Mesenchymal stem cell (in vitro differentiated cells and primary cell): ENCODE results near the gene VPS37B.
A peak's percentile ranks its signal among the peaks of the same experiment; 100 is the strongest.
"Not testable (repeated sequence)": the region's sequence is repeated elsewhere in the genome, so short reads cannot be mapped to it uniquely, and the experiment has no call there.

Source experiments
- DNase-seq: peaks from one replicate; pipeline ENCODE4 v3.0.0-alpha.2; 2013
- H2AFZ ChIP-seq: one replicate; pipeline ENCODE4 v1.6.1; 2013; ENCODE audit warnings: low read depth, mild to moderate bottlenecking, control low read depth, inconsistent platforms, low read length, moderate library complexity
- H2AK5ac ChIP-seq: 2 replicates; pipeline ENCODE4 v1.6.1; 2013; ENCODE audit warnings: low read length, moderate library complexity, mild to moderate bottlenecking, inconsistent platforms; ENCODE audit not compliant: severe bottlenecking
- H2BK120ac ChIP-seq: one replicate; pipeline ENCODE4 v1.6.1; 2013; ENCODE audit warnings: low read depth, mild to moderate bottlenecking, inconsistent platforms, low read length, moderate library complexity
- H2BK12ac ChIP-seq, 2 experiments: one replicate each; pipeline ENCODE4 v1.6.1; 2013; ENCODE audit warnings: inconsistent platforms in 2 of 2, low read length in 2 of 2, mild to moderate bottlenecking in 2 of 2, moderate library complexity in 2 of 2, control low read depth in 1 of 2
- H2BK15ac ChIP-seq: one replicate; pipeline ENCODE4 v1.6.1; 2013; ENCODE audit warnings: mild to moderate bottlenecking, low read depth, inconsistent platforms; ENCODE audit not compliant: poor library complexity, severe bottlenecking
- H2BK5ac ChIP-seq: 2 replicates; pipeline ENCODE4 v1.6.1; 2013; ENCODE audit warnings: low read depth, mild to moderate bottlenecking, low read length, control low read depth, inconsistent platforms; ENCODE audit not compliant: poor library complexity, severe bottlenecking
- H3K14ac ChIP-seq, 2 experiments: one replicate each; pipeline ENCODE4 v1.6.1; 2013; ENCODE audit warnings: inconsistent platforms in 2 of 2, low read length in 2 of 2, control low read depth in 1 of 2, mild to moderate bottlenecking in 1 of 2, moderate library complexity in 1 of 2
- H3K18ac ChIP-seq, 2 experiments: one replicate each; pipeline ENCODE4 v1.6.1; 2013; ENCODE audit warnings: inconsistent platforms in 2 of 2, low read length in 2 of 2, control low read depth in 1 of 2, low read depth in 1 of 2, mild to moderate bottlenecking in 1 of 2
- H3K23ac ChIP-seq, 2 experiments: one replicate each; pipeline ENCODE4 v1.6.1; 2013; ENCODE audit warnings: inconsistent platforms in 2 of 2, low read length in 2 of 2, mild to moderate bottlenecking in 2 of 2, moderate library complexity in 2 of 2, control low read depth in 1 of 2
- H3K27ac ChIP-seq: 2 replicates; pipeline ENCODE4 v1.5.1; 2013; ENCODE audit warnings: mild to moderate bottlenecking, moderate library complexity, low read length, control low read depth, inconsistent platforms; ENCODE audit not compliant: poor library complexity, severe bottlenecking
- H3K27me3 ChIP-seq, 2 experiments: 2 replicates each; pipeline versions ENCODE4 v1.6.1 to v1.7.0; 2013; ENCODE audit warnings: low read length in 2 of 2, mild to moderate bottlenecking in 2 of 2, moderate library complexity in 2 of 2, control low read depth in 1 of 2, inconsistent platforms in 1 of 2; ENCODE audit not compliant: control insufficient read depth in 1 of 2, insufficient read depth in 1 of 2
- H3K36me3 ChIP-seq, 2 experiments: 2 replicates each; pipeline versions ENCODE4 v1.6.1 to v1.7.0; 2013; ENCODE audit warnings: low read length in 2 of 2, control low read depth in 1 of 2, inconsistent platforms in 1 of 2, low read depth in 1 of 2, mild to moderate bottlenecking in 1 of 2; ENCODE audit not compliant: insufficient read depth in 2 of 2, control insufficient read depth in 1 of 2
- H3K4ac ChIP-seq, 2 experiments: one replicate each; pipeline ENCODE4 v1.6.1; 2013; ENCODE audit warnings: inconsistent platforms in 2 of 2, low read length in 2 of 2, mild to moderate bottlenecking in 2 of 2, moderate library complexity in 2 of 2, control low read depth in 1 of 2, low read depth in 1 of 2
- H3K4me1 ChIP-seq: 2 replicates; pipeline ENCODE4 v1.6.1; 2013; ENCODE audit warnings: low read depth, low read length, control low read depth; ENCODE audit not compliant: control insufficient read depth, insufficient read depth
- H3K4me2 ChIP-seq: 2 replicates; pipeline ENCODE4 v1.6.1; 2013; ENCODE audit warnings: low read length, mild to moderate bottlenecking, inconsistent platforms; ENCODE audit not compliant: poor library complexity, severe bottlenecking
- H3K4me3 ChIP-seq, 2 experiments: 2 replicates each; pipeline versions ENCODE4 v1.5.1 to v1.7.0; 2013; ENCODE audit warnings: low read length in 2 of 2, mild to moderate bottlenecking in 2 of 2, control low read depth in 1 of 2, low read depth in 1 of 2; ENCODE audit not compliant: insufficient read depth in 1 of 2
- H3K79me1 ChIP-seq: replicated peaks from 2 replicates; pipeline ENCODE4 v1.6.1; 2013; ENCODE audit warnings: mild to moderate bottlenecking, control low read depth, low read length, inconsistent platforms; ENCODE audit not compliant: poor library complexity, severe bottlenecking
- H3K9ac ChIP-seq: 2 replicates; pipeline ENCODE4 v1.7.0; 2013; ENCODE audit warnings: mild to moderate bottlenecking, low read length, moderate library complexity
- H3K9me3 ChIP-seq: 2 replicates; pipeline ENCODE4 v1.7.0; 2013; ENCODE audit warnings: mild to moderate bottlenecking, low read length; ENCODE audit not compliant: control insufficient read depth
- H4K8ac ChIP-seq: one replicate; pipeline ENCODE4 v1.6.1; 2013; ENCODE audit warnings: inconsistent platforms, mild to moderate bottlenecking, low read length, moderate library complexity
- H4K91ac ChIP-seq: one replicate; pipeline ENCODE4 v1.6.1; 2013; ENCODE audit warnings: mild to moderate bottlenecking, low read length, inconsistent platforms
- WGBS: methylation state at CpG from one replicate; pipeline ENCODE4 v1.1.7; 2013; ENCODE audit warnings: mixed read lengths; 5-methylcytosine and 5-hydroxymethylcytosine counted together

Gene VPS37B

GRCh38 chr12:122893208-122894153, 2.4 kb downstream of the VPS37B start:
- no peak overlapping the region for H2BK5ac ChIP-seq
- no peak overlapping the region for H2AK5ac ChIP-seq
- H3K4me3 ChIP-seq, result peak overlapping the region in 1 of 2 experiments; percentile 93
- WGBS, result 95% methylated on average over 6 of the region's 7 CpGs
- H3K9me3 ChIP-seq, result no peaks in the 10 kb centered on the region
- H3K9ac ChIP-seq, result peak overlapping the region; percentile 98
- no peak overlapping the region for H3K18ac ChIP-seq
- no peak overlapping the region for H3K4ac ChIP-seq
- H3K4me2 ChIP-seq, result no peak overlapping the region
- H3K79me1 ChIP-seq, result no peaks in the 10 kb centered on the region
- no peak for DNase-seq
- H3K23ac ChIP-seq, result peak overlapping the region in 1 of 2 experiments; percentile 73
- H4K8ac ChIP-seq, result no peak overlapping the region
- no peak overlapping the region for H2BK120ac ChIP-seq
- H3K36me3 ChIP-seq, result no peaks in the 10 kb centered on the region
- H4K91ac ChIP-seq, result no peak overlapping the region
- no peak overlapping the region for H3K27ac ChIP-seq
- H2BK15ac ChIP-seq, result no peak overlapping the region
- H2AFZ ChIP-seq, result no peak overlapping the region
- no peak overlapping the region for H3K14ac ChIP-seq
- peaks cover 27% of the 10 kb centered on the region for H3K4me1 ChIP-seq
- no peaks in the 10 kb centered on the region for H3K27me3 ChIP-seq
- no peak overlapping the region for H2BK12ac ChIP-seq

DNA sequence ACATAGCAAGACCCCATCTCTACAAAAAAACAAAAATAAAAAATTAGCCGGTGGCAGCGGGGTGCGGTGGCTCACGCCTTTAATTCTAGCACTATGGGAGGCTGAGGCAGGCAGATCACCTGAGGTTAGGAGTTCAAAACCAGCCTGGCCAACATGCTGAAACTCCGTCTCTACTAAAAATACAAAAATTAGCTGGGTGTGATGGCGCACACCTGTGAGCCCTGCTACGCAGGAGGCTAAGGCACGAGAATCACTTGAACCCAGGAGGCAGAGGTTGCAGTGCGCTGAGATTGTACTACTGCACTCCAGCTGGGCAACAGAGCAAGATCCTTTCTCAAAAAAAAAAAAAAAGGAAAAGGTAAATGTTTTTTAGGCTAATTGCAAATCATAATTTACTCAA, 3.2 kb downstream of the VPS37B start:
- H4K91ac ChIP-seq, H3K4ac ChIP-seq, H2AK5ac ChIP-seq, H2BK5ac ChIP-seq, H3K27me3 ChIP-seq, H3K4me3 ChIP-seq, H3K36me3 ChIP-seq, H2BK12ac ChIP-seq, H2BK120ac ChIP-seq, DNase-seq, H4K8ac ChIP-seq, H3K18ac ChIP-seq, H3K14ac ChIP-seq, H2AFZ ChIP-seq, H3K4me2 ChIP-seq, H3K9me3 ChIP-seq, H3K79me1 ChIP-seq, H3K23ac ChIP-seq: not testable (repeated sequence)
- H2BK15ac ChIP-seq, result peak overlapping the region; percentile 71
- WGBS, result 97% methylated on average over 8 of the region's 9 CpGs
- H3K27ac ChIP-seq, result peak overlapping the region; percentile 20
- peaks cover 32% of the 10 kb centered on the region for H3K4me1 ChIP-seq
- peak overlapping the region; percentile 65 for H3K9ac ChIP-seq

DNA sequence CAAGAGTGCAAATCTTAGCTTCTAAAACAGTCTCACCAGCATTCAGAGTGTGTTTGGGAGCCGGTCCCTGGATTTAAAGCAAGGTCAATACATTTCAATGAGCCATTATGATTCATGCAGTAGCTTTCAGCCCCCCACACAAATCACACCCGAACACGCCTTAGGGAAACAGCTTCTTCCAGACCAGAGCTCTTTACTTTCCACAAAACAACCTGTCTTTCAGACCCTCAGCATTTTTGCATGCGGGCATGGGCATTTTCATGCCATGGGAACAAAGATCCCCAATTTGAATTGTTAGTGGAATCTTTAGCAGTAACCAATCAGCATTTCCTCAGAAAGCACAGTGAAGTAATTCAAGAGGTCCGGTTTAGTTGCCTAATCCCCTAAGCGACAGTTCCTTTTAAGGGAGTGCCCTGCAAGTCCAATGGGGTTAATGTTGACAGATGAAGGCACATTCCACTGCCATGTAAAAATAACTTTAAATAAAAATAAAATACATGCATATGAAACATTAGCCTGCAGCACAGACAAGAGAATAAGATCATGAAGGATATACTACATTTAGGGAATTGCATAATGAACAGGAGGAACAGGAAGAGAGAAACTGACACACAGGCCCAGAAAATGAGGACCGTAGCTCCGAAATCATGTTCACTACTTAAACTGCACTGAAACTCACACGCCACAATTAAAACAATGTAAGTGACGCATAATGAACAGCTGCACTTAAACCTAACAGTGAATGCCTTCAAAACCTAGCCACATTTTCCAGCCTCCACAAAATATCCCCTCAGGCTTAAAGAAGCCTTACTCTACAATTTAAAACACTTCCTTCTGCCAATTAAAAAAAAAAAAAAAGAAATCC, 4.0 kb downstream of the VPS37B start:
- no peak overlapping the region for H2BK5ac ChIP-seq
- H3K14ac ChIP-seq, result no peak overlapping the region
- H3K4me2 ChIP-seq, result peak overlapping the region; percentile 69
- WGBS, result 15% methylated on average over 8 of the region's 10 CpGs
- H3K23ac ChIP-seq, result no peak overlapping the region
- H2BK12ac ChIP-seq, result no peak overlapping the region
- H2AFZ ChIP-seq, result no peak overlapping the region
- no peak overlapping the region for H2BK15ac ChIP-seq
- no peak overlapping the region for H2BK120ac ChIP-seq
- peak overlapping the region; percentile 65 for H3K9ac ChIP-seq
- H4K8ac ChIP-seq, result no peak overlapping the region
- no peaks in the 10 kb centered on the region for H3K36me3 ChIP-seq
- DNase-seq, result peak; percentile 88
- H4K91ac ChIP-seq, result no peak overlapping the region
- no peak overlapping the region for H3K18ac ChIP-seq
- H3K27me3 ChIP-seq, result no peaks in the 10 kb centered on the region
- H3K27ac ChIP-seq, result peak overlapping the region; percentile 72
- peaks cover 37% of the 10 kb centered on the region for H3K4me1 ChIP-seq
- no peak overlapping the region for H3K4ac ChIP-seq
- no peak overlapping the region for H2AK5ac ChIP-seq
- H3K79me1 ChIP-seq, result no peaks in the 10 kb centered on the region
- H3K4me3 ChIP-seq, result peak overlapping the region in 1 of 2 experiments; percentile 52
- no peaks in the 10 kb centered on the region for H3K9me3 ChIP-seq
